Measurements from ENCODE around the gene BLOC1S5. TPM values are rescaled to one million over a fixed set of nuclear protein-coding genes. Genes with fewer than 3 reads are reported as not detected.

Gene BLOC1S5
- total RNA-seq, 2 donors from 2014 or later, result 14.4 to 17.6 TPM

DNA sequence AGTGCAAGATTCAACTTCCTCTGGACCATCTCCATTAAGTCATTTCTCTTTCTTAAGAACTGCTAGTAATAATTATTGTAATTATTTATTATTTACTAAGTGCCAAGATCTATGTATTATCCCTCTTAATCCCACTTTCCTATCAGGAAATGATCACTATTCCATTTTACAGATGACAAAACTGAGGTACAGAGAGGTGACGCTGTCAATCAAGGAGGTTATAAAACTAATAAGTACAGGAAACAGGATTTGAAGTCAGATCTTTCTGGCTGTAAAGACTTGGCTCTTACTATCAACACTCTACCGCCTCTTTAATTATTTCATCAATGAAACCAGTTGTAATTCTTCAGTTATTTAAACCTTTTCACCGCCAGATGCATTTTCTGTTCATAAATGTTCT lies 37.4 kb downstream of the BLOC1S5 start:
- no peak overlapping the region for H3K4me3 Mint-ChIP-seq
- Histone ChIP-seq H3K36me3 (ENCODE audit: control insufficient read depth, insufficient read depth, low read length) (peaks cover 10% of the 10 kb centered on the region), H3K27ac (ENCODE audit: low read depth, low read length) (no peak overlapping the region), H3K9ac (ENCODE audit: extremely low read depth, low read length, poor library complexity, severe bottlenecking) (no peak overlapping the region), H3K4me3 (ENCODE audit: low read length) (no peak overlapping the region), H3K4me1 (ENCODE audit: control insufficient read depth, insufficient read depth, low read length) (no peaks in the 10 kb centered on the region), H3K27me3 (ENCODE audit: control insufficient read depth, insufficient read depth, low read length, poor library complexity, severe bottlenecking) (no peaks in the 10 kb centered on the region), H3K9me3 (ENCODE audit: control insufficient read depth, low read length) (no peaks in the 10 kb centered on the region)
- peaks cover 11% of the 10 kb centered on the region for H3K36me3 Mint-ChIP-seq (ENCODE audit: low read depth)
- 71 to 100% methylated on average over 1 to 3 of the region's 3 CpGs for WGBS, 2 experiments (ENCODE audit: insufficient coverage in 1 of 2, insufficient read length in 1 of 2)
- peaks cover 6% of the 10 kb centered on the region for H3K9me3 Mint-ChIP-seq
- no peaks in the 10 kb centered on the region for H3K4me1 Mint-ChIP-seq
- no peaks in the 10 kb centered on the region for H3K27me3 Mint-ChIP-seq (ENCODE audit: insufficient read depth)
- TF ChIP-seq, protein P1, sequence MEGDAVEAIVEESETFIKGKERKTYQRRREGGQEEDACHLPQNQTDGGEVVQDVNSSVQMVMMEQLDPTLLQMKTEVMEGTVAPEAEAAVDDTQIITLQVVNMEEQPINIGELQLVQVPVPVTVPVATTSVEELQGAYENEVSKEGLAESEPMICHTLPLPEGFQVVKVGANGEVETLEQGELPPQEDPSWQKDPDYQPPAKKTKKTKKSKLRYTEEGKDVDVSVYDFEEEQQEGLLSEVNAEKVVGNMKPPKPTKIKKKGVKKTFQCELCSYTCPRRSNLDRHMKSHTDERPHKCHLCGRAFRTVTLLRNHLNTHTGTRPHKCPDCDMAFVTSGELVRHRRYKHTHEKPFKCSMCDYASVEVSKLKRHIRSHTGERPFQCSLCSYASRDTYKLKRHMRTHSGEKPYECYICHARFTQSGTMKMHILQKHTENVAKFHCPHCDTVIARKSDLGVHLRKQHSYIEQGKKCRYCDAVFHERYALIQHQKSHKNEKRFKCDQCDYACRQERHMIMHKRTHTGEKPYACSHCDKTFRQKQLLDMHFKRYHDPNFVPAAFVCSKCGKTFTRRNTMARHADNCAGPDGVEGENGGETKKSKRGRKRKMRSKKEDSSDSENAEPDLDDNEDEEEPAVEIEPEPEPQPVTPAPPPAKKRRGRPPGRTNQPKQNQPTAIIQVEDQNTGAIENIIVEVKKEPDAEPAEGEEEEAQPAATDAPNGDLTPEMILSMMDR (conservative IDR thresholded peaks at IDR 0.05), result no peak
- DNase-seq, result no peak
- H3K27ac Mint-ChIP-seq, result no peak overlapping the region

DNA sequence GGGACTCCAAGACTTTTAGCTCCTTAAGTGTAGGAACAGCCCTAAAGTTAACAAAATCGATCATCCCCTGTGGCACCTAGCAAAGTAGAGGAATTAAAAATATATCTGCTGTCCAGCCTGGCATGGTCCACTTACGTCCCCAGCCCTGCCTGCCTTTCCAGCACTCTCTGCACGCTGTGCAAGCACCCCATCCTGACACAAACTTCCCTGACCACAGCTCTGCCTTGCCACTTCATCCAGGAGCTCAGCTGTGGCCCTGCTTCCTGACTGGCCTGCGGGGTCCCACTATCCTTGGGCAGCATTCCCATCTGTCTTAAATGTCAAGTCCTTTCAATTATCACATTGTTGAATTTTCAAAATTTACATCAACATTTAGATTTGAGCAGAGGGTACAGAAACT lies 39.0 kb downstream of the BLOC1S5 start:
- WGBS, 2 experiments (ENCODE audit: insufficient coverage in 1 of 2, insufficient read length in 1 of 2), result 87 to 89% methylated on average over 2 to 4 of the region's 4 CpGs
- Histone ChIP-seq H3K9me3 (ENCODE audit: control insufficient read depth, low read length) (no peaks in the 10 kb centered on the region), H3K4me1 (ENCODE audit: control insufficient read depth, insufficient read depth, low read length) (no peaks in the 10 kb centered on the region), H3K4me3 (ENCODE audit: low read length) (no peak overlapping the region), H3K9ac (ENCODE audit: extremely low read depth, low read length, poor library complexity, severe bottlenecking) (no peak overlapping the region), H3K36me3 (ENCODE audit: control insufficient read depth, insufficient read depth, low read length) (peaks cover 10% of the 10 kb centered on the region), H3K27ac (ENCODE audit: low read depth, low read length) (no peak overlapping the region), H3K27me3 (ENCODE audit: control insufficient read depth, insufficient read depth, low read length, poor library complexity, severe bottlenecking) (no peaks in the 10 kb centered on the region)
- Mint-ChIP-seq H3K4me1 (no peaks in the 10 kb centered on the region), H3K4me3 (no peak overlapping the region), H3K27ac (no peak overlapping the region), H3K36me3 (ENCODE audit: low read depth) (peaks cover 11% of the 10 kb centered on the region), H3K27me3 (ENCODE audit: insufficient read depth) (no peaks in the 10 kb centered on the region), H3K9me3 (peaks cover 3% of the 10 kb centered on the region)
- DNase-seq, result no peak
- TF ChIP-seq, protein P1 (conservative IDR thresholded peaks at IDR 0.05), result no peak

DNA sequence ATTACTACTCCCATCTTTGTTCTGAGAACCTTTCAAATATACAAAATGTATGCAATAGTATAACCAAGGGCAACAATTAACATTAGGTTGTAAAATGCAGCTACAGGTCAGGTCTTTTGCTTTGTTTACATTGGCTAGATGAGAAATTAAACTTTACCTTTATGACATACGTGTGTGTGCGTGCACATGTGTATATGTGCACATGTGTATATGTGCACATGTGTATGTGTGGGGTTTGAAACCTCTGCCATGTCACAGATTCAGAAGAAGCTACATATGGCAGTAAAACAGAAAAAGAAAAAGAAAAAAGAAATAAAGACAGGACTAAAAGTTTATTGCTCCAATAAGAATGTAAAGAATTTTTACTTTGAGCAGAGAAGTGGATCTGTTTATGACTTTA lies 40.6 kb downstream of the BLOC1S5 start:
- Mint-ChIP-seq H3K9me3 (no peaks in the 10 kb centered on the region), H3K27me3 (ENCODE audit: insufficient read depth) (no peaks in the 10 kb centered on the region), H3K4me1 (no peaks in the 10 kb centered on the region), H3K27ac (no peak overlapping the region), H3K4me3 (no peak overlapping the region), H3K36me3 (ENCODE audit: low read depth) (peaks cover 11% of the 10 kb centered on the region)
- DNase-seq, result no peak
- 98 to 100% methylated on average over 2 of the region's 2 CpGs for WGBS, 2 experiments (ENCODE audit: insufficient coverage in 1 of 2, insufficient read length in 1 of 2)
- no peak overlapping the region for H3K9ac ChIP-seq (ENCODE audit: extremely low read depth, low read length, poor library complexity, severe bottlenecking)
- no peak overlapping the region for H3K27ac ChIP-seq (ENCODE audit: low read depth, low read length)
- no peaks in the 10 kb centered on the region for H3K27me3 ChIP-seq (ENCODE audit: control insufficient read depth, insufficient read depth, low read length, poor library complexity, severe bottlenecking)
- no peaks in the 10 kb centered on the region for H3K4me1 ChIP-seq (ENCODE audit: control insufficient read depth, insufficient read depth, low read length)
- H3K36me3 ChIP-seq (ENCODE audit: control insufficient read depth, insufficient read depth, low read length), result peaks cover 10% of the 10 kb centered on the region
- no peak overlapping the region for H3K4me3 ChIP-seq (ENCODE audit: low read length)
- TF ChIP-seq, protein P1 (conservative IDR thresholded peaks at IDR 0.05), result no peak
- H3K9me3 ChIP-seq (ENCODE audit: control insufficient read depth, low read length), result no peaks in the 10 kb centered on the region

Data from endodermal cell (in vitro differentiated cells).